ENCODE data around the gene ATP6V1F. TPM values are rescaled to one million over a fixed set of nuclear protein-coding genes. Genes with fewer than 3 reads are reported as not detected.

The ATP6V1F gene
- polyA plus RNA-seq, 3 donors: 327 to 593 (median 511) TPM

GRCh38 chr7:128889121-128889520, 26.5 kb downstream of the ATP6V1F start:
- Mint-ChIP-seq H3K4me1 (no peaks in the 10 kb centered on the region), H3K36me3 (peaks cover 0 to 2% of the 10 kb centered on the region in 2 donors), H3K27ac (no peak overlapping the region), H3K4me3 (peak overlapping the region in 1 of 2 donors; percentile 26), H3K9me3 (peaks cover 0 to 5% (median 2%) of the 10 kb centered on the region in 7 donors), H3K27me3 (ENCODE audit: low read depth in 3 of 3) (peaks cover 22 to 40% (median 32%) of the 10 kb centered on the region in 3 donors)
- Histone ChIP-seq H3K27me3 (ENCODE audit: control insufficient read depth in 2 of 2, insufficient read depth in 2 of 2, low read length in 2 of 2) (peaks cover 11 to 36% of the 10 kb centered on the region in 2 donors), H3K36me3 (replicated peaks in 1 of 2; ENCODE audit: control insufficient read depth in 1 of 2, insufficient read depth in 2 of 2, low read length in 2 of 2) (no peaks in the 10 kb centered on the region), H2AFZ (ENCODE audit: insufficient read depth, low read depth, low read length, poor library complexity, severe bottlenecking) (no peak overlapping the region), H3K4me1 (ENCODE audit: control insufficient read depth in 1 of 2, insufficient read depth in 2 of 2, low read length in 2 of 2) (peaks cover 5 to 8% of the 10 kb centered on the region in 2 donors), H3K79me2 (ENCODE audit: insufficient read depth, low read length) (no peaks in the 10 kb centered on the region), H3K9me3 (replicated peaks in 1 of 2; ENCODE audit: control insufficient read depth in 1 of 2, insufficient read depth in 1 of 2, low read length in 2 of 2) (no peaks in the 10 kb centered on the region), H4K20me1 (ENCODE audit: insufficient read depth, low read length) (no peaks in the 10 kb centered on the region), H3K27ac (ENCODE audit: low read depth in 1 of 2, low read length in 2 of 2) (no peak overlapping the region), H3K9ac (ENCODE audit: insufficient read depth, low read length, poor library complexity, severe bottlenecking) (no peak overlapping the region), H3K4me2 (replicated peaks; ENCODE audit: extremely low read depth, low read length, poor library complexity, severe bottlenecking) (no peak overlapping the region), H3K4me3 (replicated peaks in 1 of 3; ENCODE audit: low read depth in 2 of 3, low read length in 3 of 3) (no peak overlapping the region)
- intact Hi-C loops (cut with micrococcal nuclease): loop anchor here in 1 of 2 donors (10.0 kb wide), 1 partner anchor 284 kb away; no protein-coding TSS in a partner anchor
- no peak for DNase-seq
- WGBS (ENCODE audit: insufficient coverage): 94% methylated on average over 2 of the region's 8 CpGs
- TF ChIP-seq CTCF (IDR thresholded peaks at IDR 0.05): no peak

GRCh38 chr7:128890306-128891109, 27.9 kb downstream of the ATP6V1F start:
- Histone ChIP-seq H3K4me3 (replicated peaks in 1 of 3; ENCODE audit: low read depth in 2 of 3, low read length in 3 of 3) (peak overlapping the region in 1 of 3 experiments; percentile 64), H3K9me3 (replicated peaks in 1 of 2; ENCODE audit: control insufficient read depth in 1 of 2, insufficient read depth in 1 of 2, low read length in 2 of 2) (no peaks in the 10 kb centered on the region), H3K9ac (ENCODE audit: insufficient read depth, low read length, poor library complexity, severe bottlenecking) (peak overlapping the region; percentile 51), H3K36me3 (replicated peaks in 1 of 2; ENCODE audit: control insufficient read depth in 1 of 2, insufficient read depth in 2 of 2, low read length in 2 of 2) (no peaks in the 10 kb centered on the region), H2AFZ (ENCODE audit: insufficient read depth, low read depth, low read length, poor library complexity, severe bottlenecking) (peak overlapping the region; percentile 73), H3K27me3 (ENCODE audit: control insufficient read depth in 2 of 2, insufficient read depth in 2 of 2, low read length in 2 of 2) (peaks cover 11 to 36% of the 10 kb centered on the region in 2 donors), H4K20me1 (ENCODE audit: insufficient read depth, low read length) (no peaks in the 10 kb centered on the region), H3K79me2 (ENCODE audit: insufficient read depth, low read length) (no peaks in the 10 kb centered on the region), H3K4me1 (ENCODE audit: control insufficient read depth in 1 of 2, insufficient read depth in 2 of 2, low read length in 2 of 2) (peaks cover 5 to 8% of the 10 kb centered on the region in 2 donors), H3K4me2 (replicated peaks; ENCODE audit: extremely low read depth, low read length, poor library complexity, severe bottlenecking) (peak overlapping the region; percentile 61), H3K27ac (ENCODE audit: low read depth in 1 of 2, low read length in 2 of 2) (no peak overlapping the region)
- no peak for DNase-seq
- H3K36me3 Mint-ChIP-seq: peaks cover 0 to 2% of the 10 kb centered on the region in 2 donors
- peak overlapping the region; percentile 27 to 71 for H3K4me3 Mint-ChIP-seq
- peaks cover 22 to 41% (median 32%) of the 10 kb centered on the region in 3 donors for H3K27me3 Mint-ChIP-seq (ENCODE audit: low read depth in 3 of 3)
- intact Hi-C loops (cut with micrococcal nuclease): no loop called here
- H3K27ac Mint-ChIP-seq: no peak overlapping the region
- TF ChIP-seq CTCF (IDR thresholded peaks at IDR 0.05): no peak
- no peaks in the 10 kb centered on the region for H3K4me1 Mint-ChIP-seq
- 13% methylated on average over 58 of the region's 67 CpGs for WGBS (ENCODE audit: insufficient coverage)
- peaks cover 0 to 5% (median 2%) of the 10 kb centered on the region in 7 donors for H3K9me3 Mint-ChIP-seq

All from CD14-positive monocyte (primary cell).